ENCODE data around the gene ZNF697. TPM values are rescaled to one million over a fixed set of nuclear protein-coding genes. Genes with fewer than 3 reads are reported as not detected.

The ZNF697 gene
- polyA plus RNA-seq, 1 donor (not counting 4 experiments of a cell fraction or from before 2014, with no cell fraction given), result 4.7 TPM

GRCh38 chr1:119593805-119594204 lies 54.3 kb downstream of the ZNF697 start:
- H2AFZ ChIP-seq (ENCODE audit: control insufficient read depth, low read length), result no peak overlapping the region
- H3K4me2 ChIP-seq (ENCODE audit: control insufficient read depth, extremely low read depth, insufficient read depth, low read depth, low read length), result no peak overlapping the region
- no peaks in the 10 kb centered on the region for H4K20me1 ChIP-seq (ENCODE audit: control insufficient read depth, extremely low read depth, insufficient read depth, low read length)
- dilution Hi-C loops (cut with MboI; ENCODE audit: extremely low pct_ligation_motif_present, low sequenced_read_pairs), result no loop called here
- H3K9ac ChIP-seq (ENCODE audit: control insufficient read depth, extremely low read depth, insufficient read depth, low read length), result no peak overlapping the region
- FAIRE-seq (no peak), DNase-seq (ENCODE audit: low read depth, low spot score) (no peak)
- no peaks in the 10 kb centered on the region for H3K27me3 ChIP-seq (ENCODE audit: control insufficient read depth, extremely low read depth, insufficient read depth, low read length)
- H3K4me1 ChIP-seq (ENCODE audit: control insufficient read depth, extremely low read depth, insufficient read depth, low read length), result peaks cover 7% of the 10 kb centered on the region
- TF ChIP-seq EZH2 (IDR thresholded peaks at IDR 0.05; ENCODE audit: low read length), result no peak
- TF ChIP-seq CTCF (optimal IDR thresholded peaks at IDR 0.05 in 1 of 3, IDR thresholded peaks at IDR 0.05 in 1 of 3, conservative IDR thresholded peaks at IDR 0.05 in 1 of 3; ENCODE audit: extremely low read depth in 1 of 3, insufficient read depth in 2 of 3, low read length in 3 of 3), result no peak
- H3K9me3 ChIP-seq (ENCODE audit: control insufficient read depth, low read depth, low read length), result no peaks in the 10 kb centered on the region
- H3K9me1 ChIP-seq (ENCODE audit: control insufficient read depth, extremely low read depth, insufficient read depth, low read length), result no peaks in the 10 kb centered on the region
- H3K27ac ChIP-seq (ENCODE audit: control insufficient read depth, insufficient read depth, low read length), result no peak overlapping the region
- no peaks in the 10 kb centered on the region for H3K36me3 ChIP-seq (ENCODE audit: control insufficient read depth in 2 of 2, extremely low read depth in 1 of 2, insufficient read depth in 2 of 2, low read length in 2 of 2)
- H3K4me3 ChIP-seq (ENCODE audit: control insufficient read depth in 2 of 3, extremely low read depth in 1 of 3, insufficient read depth in 2 of 3, low read depth in 1 of 3, low read length in 3 of 3), result no peak overlapping the region
- H3K79me2 ChIP-seq (ENCODE audit: control insufficient read depth, insufficient read depth, low read length), result no peaks in the 10 kb centered on the region

DNA sequence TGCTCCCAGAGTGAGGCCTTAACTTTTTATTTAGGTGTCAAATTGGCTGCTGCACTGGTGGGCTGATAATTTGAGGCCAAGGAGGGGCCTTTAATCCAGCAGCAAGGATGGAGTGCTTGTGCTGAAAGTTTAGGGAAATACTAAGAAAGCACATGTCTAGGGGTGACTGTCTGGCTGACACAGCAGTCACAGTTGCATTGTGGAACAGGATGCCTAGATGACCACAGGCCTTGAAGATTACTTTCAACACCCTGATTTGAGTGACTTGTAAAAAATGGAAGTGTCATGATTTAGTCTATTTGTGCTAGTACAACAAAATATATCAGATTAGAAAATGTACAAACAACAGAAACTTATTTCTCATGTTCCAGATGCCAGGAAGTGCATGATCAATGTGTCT lies 57.7 kb downstream of the ZNF697 start:
- Histone ChIP-seq H3K27ac (ENCODE audit: control insufficient read depth, insufficient read depth, low read length) (no peak overlapping the region), H3K4me2 (ENCODE audit: control insufficient read depth, extremely low read depth, insufficient read depth, low read depth, low read length) (no peak overlapping the region), H4K20me1 (ENCODE audit: control insufficient read depth, extremely low read depth, insufficient read depth, low read length) (no peaks in the 10 kb centered on the region), H3K79me2 (ENCODE audit: control insufficient read depth, insufficient read depth, low read length) (no peaks in the 10 kb centered on the region), H3K9me3 (ENCODE audit: control insufficient read depth, low read depth, low read length) (no peaks in the 10 kb centered on the region), H3K27me3 (ENCODE audit: control insufficient read depth, extremely low read depth, insufficient read depth, low read length) (no peaks in the 10 kb centered on the region), H3K9ac (ENCODE audit: control insufficient read depth, extremely low read depth, insufficient read depth, low read length) (no peak overlapping the region), H3K4me3 (ENCODE audit: control insufficient read depth in 2 of 3, extremely low read depth in 1 of 3, insufficient read depth in 2 of 3, low read depth in 1 of 3, low read length in 3 of 3) (no peak overlapping the region), H3K4me1 (ENCODE audit: control insufficient read depth, extremely low read depth, insufficient read depth, low read length) (peaks cover 7% of the 10 kb centered on the region), H3K36me3 (ENCODE audit: control insufficient read depth in 2 of 2, extremely low read depth in 1 of 2, insufficient read depth in 2 of 2, low read length in 2 of 2) (no peaks in the 10 kb centered on the region), H2AFZ (ENCODE audit: control insufficient read depth, low read length) (no peak overlapping the region), H3K9me1 (ENCODE audit: control insufficient read depth, extremely low read depth, insufficient read depth, low read length) (no peaks in the 10 kb centered on the region)
- no peak for TF ChIP-seq EZH2 (IDR thresholded peaks at IDR 0.05; ENCODE audit: low read length)
- no peak for TF ChIP-seq CTCF (optimal IDR thresholded peaks at IDR 0.05 in 1 of 3, IDR thresholded peaks at IDR 0.05 in 1 of 3, conservative IDR thresholded peaks at IDR 0.05 in 1 of 3; ENCODE audit: extremely low read depth in 1 of 3, insufficient read depth in 2 of 3, low read length in 3 of 3)
- no peak for DNase-seq (ENCODE audit: low read depth, low spot score)
- dilution Hi-C loops (cut with MboI; ENCODE audit: extremely low pct_ligation_motif_present, low sequenced_read_pairs), result no loop called here
- FAIRE-seq, result no peak

Measured in keratinocyte (primary cell).